Left ventricle myocardium superior (tissue), 1 donor: ENCODE measurements around the gene NUP160. TPM values are rescaled to one million over a fixed set of nuclear protein-coding genes. Genes with fewer than 3 reads are reported as not detected.
"Not testable (repeated sequence)": the region's sequence is repeated elsewhere in the genome, so short reads cannot be mapped to it uniquely, and the experiment has no call there.

Experiments
- ATAC-seq: fragments of 200-7000 bp; cut with Tn5 transposase; one replicate; pipeline ENCODE4 v1.9.1; 2020; ENCODE audit warnings: mild to moderate bottlenecking, moderate library complexity
- DNase-seq: peaks from one replicate; pipeline ENCODE4 v3.0.0-alpha.2; 2020
- intact Hi-C: fragments of 100-400 bp; cut with micrococcal nuclease; formaldehyde crosslinking; loops from one replicate; pipeline ENCODE4 v1.11.0; 2022
- total RNA-seq: library from RNA; stranded (reverse); fragmentation: NEBNext Ultra II Directional; extraction: Animal tissue kit (Norgen Biotek cat#: 25700); gene quantifications from one replicate; pipeline ENCODE4 v1.2.1, GENCODE V29; 2021
- donor health status: DM: no; HTN: yes; CAD: no; lungs with severe emphysema.

Gene NUP160
- total RNA-seq, 1 donor from 2014 or later, result 13.8 TPM

GRCh38 chr11:47819743-47820142 is 28.4 kb downstream of the NUP160 start:
- DNase-seq, result no peak
- ATAC-seq, result no peak
- intact Hi-C loops, result no loop called here

- DNase-seq (no peak), ATAC-seq (peak; percentile 97)
- intact Hi-C loops, result loop anchor here (10.0 kb wide), 1 partner anchor 66 kb away; no protein-coding TSS in a partner anchor
These were observed 47.4 kb downstream of the NUP160 start for GRCh38 chr11:47800759-47801158.

DNA sequence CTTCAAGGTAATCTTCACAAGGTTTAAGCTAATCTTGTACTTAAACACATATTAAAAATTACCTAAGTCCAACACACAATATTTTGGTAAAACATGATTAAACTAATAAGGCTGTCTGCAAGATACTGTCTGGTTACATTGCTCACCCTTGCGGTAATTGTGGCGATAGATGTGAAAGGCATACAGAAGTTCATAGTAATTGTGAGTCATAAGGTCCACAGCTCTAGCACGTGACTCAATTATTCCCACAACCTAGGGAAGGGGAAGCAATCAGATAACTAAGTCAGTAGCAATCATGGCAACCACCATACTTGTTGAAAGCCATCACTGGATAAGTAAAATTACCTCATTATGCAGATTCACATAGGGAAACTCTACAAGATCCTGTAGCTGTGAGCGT is 50.5 kb downstream of the NUP160 start:
- no peak for ATAC-seq
- intact Hi-C loops, result no loop called here
- no peak for DNase-seq

DNA sequence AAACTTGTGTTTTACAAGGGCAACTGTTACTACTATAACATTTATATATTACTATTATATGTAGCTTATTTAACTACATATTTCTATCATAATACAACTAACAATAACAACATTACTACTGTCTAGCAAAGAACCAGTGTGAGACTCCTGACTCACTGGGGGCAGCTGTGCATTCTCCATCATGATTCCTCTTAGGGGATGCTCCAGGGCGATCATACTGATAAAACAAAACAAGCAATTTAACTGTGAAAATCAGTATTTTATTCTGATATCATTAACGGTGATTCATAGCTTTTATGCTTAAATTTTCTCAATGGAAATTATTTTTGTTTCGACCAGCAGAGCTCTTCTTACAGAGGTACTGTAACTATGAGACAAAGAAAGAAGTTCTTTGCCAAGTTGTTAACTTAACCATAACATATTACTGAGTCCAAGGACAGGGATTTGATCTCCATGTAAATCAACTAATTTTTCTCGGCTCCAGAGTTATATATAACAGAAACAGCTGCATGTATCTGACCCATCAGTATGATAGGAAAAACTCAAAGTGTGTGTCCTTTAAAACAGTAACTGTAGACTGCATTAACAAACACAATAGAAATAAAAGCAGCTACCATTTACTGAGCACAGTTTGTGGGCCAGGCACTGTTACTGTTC is 56.2 kb downstream of the NUP160 start:
- DNase-seq (no peak), ATAC-seq (peak; percentile 16)

GRCh38 chr11:47790017-47790416 is 58.1 kb downstream of the NUP160 start:
- DNase-seq, ATAC-seq, intact Hi-C loops: not testable (repeated sequence)

More for the DNA sequence above, 56.2 kb downstream of the NUP160 start:
- intact Hi-C loops, result no loop called here

GRCh38 chr11:47788181-47788580 is 60.0 kb downstream of the NUP160 start:
- intact Hi-C loops, result no loop called here
- ATAC-seq (no peak), DNase-seq (no peak)

DNA sequence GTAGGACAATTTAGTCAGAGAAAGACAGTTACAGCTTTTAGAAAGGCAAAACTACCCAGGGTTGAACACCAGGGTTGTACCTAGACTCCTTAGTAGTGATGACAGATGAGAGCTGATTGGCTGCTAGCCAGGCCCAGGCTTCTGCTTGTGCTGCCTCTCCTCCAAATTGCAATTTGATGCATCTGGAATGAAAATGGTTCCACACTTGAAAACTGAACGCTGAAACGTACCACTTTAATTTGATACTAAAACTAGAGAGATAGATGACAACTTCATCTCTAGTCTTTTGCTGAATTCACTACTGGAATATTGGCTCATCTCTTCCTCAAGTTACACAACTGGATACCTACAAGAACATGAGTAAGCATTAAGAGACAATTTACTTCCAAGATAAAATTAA is 61.8 kb downstream of the NUP160 start:
- intact Hi-C loops, result no loop called here
- DNase-seq, result peak; percentile 89
- ATAC-seq, result peak; percentile 90

DNA sequence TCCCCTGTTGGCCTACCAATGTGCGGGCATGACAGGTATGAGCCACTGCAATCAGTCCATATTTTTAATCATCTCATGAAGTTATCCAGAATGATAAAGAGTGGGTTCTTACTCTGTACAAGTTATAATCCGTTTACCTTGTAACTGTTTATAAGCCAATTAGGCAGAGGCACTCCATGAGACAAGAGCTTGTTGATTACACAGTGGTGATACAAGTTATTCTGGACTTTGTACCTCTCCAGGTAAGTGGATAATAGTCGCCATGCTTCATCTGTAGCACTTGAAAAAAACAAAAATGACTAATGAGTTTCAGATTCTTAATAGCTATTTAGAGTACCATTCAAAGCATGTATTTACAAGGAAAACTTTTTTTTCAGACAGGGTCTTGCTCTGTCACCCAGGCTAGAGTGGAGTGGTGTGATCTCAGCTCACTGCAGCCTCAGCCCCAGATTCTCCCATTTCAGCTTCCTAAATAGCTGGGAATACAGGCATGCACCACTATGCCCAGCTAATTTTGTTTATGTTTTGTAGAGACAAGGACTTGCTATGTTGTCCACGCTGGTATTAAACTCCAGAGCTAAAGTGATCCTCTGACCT is 63.3 kb downstream of the NUP160 start:
- intact Hi-C loops, result no loop called here
- DNase-seq (no peak), ATAC-seq (peak; percentile 31)

GRCh38 chr11:47783087-47783610 is 65.0 kb downstream of the NUP160 start:
- no peak for ATAC-seq
- DNase-seq, result no peak
- intact Hi-C loops, result no loop called here

DNA sequence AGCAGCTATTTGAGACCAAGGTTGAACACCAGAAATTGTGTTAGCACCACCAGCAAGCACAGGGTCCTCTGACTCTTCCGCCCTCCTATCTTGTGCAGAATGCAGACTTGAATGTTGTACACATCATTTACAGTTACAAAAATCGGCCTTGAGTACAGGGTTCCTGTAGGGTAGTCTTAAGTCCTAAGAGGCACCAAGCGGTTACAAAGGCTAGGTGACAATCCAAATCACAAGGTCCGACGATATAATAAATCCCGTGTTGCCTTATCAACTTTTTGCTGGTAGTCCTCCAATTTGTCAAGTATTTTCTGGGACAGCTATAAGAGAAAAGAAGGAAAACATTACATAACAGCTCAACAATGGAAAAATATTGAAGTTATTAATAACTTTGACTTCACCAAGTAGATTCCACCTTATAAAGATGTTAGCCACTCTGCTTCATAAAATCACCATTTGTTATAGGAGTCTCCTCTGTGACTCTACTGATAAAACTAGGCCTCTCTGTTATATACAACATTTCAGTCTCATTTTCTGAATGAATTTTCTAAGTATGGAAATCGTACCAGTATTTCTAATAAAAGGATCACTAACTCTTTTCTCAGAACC is 69.2 kb downstream of the NUP160 start:
- ATAC-seq (peak; percentile 80), DNase-seq (no peak)
- intact Hi-C loops, result no loop called here

DNA sequence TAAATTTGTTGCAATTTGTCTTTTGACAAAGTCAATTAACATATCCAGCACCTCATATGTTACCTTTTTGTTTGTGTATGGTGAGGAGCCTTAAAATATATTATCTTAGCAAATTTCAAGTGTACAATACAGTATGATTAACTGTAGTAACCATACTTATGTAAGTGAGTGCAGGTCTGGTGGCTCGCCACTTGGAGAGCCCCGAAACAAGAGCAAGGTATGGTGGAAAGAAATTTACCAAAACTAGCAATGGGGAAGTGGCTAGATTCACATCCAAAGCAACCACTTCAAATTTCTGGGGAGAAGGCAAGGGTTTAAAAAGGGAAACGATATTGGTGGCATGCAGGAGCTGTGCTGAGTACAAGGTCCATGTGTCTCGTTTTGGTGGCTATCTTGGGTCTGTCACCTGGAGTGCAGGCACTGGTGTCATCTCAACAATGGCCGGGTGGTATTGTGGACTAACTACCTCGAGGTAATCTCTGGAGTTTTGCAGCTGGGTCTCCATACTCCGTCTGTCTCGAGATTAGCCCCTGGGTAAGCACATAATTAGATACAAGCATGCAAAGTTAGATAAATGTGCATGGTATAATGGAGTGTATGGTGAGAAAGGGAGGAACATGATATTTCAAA is 72.8 kb downstream of the NUP160 start:
- DNase-seq (no peak), ATAC-seq (no peak)
- intact Hi-C loops, result no loop called here

DNA sequence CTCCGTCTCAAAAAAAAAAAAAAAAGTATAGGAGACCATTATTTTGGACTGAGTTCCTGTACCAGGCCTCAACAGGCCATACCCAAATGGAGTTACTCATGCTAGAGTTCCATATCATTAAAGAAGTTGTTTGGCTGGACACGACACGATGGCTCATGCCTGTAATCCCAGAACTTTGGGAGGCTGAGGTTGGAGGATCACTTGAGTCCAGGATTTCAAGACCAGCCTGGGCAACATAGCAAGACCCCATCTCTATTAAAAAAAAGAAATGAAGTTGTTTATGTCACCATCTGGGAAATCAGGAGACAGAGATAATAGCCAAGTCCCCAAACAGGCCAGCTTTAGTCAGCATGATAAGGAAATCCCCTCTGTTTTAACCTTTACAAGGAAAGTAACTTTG is 74.3 kb downstream of the NUP160 start:
- DNase-seq (no peak), ATAC-seq (no peak)
- intact Hi-C loops, result no loop called here

GRCh38 chr11:47769556-47769955 is 78.6 kb downstream of the NUP160 start:
- ATAC-seq, DNase-seq, intact Hi-C loops: not testable (repeated sequence)

DNA sequence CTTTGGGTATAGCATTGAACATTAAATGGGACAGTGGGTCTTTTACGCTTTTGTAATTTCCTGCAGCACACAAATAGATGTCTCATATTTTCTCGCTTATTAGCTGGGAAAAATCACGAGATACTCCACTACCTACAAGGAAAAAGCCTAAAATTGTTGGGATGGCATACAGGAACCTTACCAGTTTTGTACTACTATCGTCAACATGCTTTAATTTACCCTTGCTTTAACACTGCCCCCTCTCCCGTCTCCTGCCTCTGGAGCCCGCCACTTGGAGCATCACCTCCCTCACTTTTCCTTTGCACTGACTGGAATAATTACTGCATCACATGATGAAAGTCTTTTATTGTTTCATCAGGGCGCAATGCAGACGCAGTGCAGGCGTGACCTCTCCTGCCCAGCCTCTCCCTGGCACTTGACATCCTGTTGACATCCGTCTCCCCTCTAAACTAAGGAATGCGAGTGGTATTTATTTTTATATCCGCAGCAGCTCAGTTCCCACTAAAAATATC is 80.0 kb downstream of the NUP160 start:
- intact Hi-C loops, result no loop called here
- ATAC-seq, result peak; percentile 67
- DNase-seq, result peak; percentile 80

- intact Hi-C loops, result no loop called here
- peak; percentile 35 for ATAC-seq
- DNase-seq, result peak; percentile 79
These were observed 81.5 kb downstream of the NUP160 start for GRCh38 chr11:47766509-47767227.

DNA sequence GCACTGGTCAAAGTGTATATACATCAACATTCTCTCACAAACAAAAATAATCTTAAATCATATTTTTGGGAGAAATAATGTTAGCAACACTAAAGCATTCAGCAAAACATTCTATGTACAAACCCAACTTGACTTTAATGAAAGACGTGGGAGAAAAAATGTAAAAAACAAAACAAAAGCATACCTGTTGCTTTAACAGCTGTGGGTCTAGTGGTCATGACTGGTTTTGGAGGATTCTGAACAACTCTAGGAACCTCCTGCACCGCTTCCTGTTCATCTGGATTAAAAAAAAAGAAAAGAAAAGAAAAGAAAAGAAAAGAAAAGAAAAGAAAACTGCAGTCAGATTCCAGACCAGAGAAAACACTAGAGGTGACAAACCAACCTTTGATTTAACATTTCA is 83.1 kb downstream of the NUP160 start:
- ATAC-seq (no peak), DNase-seq (no peak)
- intact Hi-C loops, result no loop called here

- ATAC-seq (peak; percentile 49), DNase-seq (peak; percentile 71)
- intact Hi-C loops, result not testable (repeated sequence)
These were observed 88.9 kb downstream of the NUP160 start for GRCh38 chr11:47759291-47759690.

GRCh38 chr11:47756208-47756607 is 91.9 kb downstream of the NUP160 start:
- intact Hi-C loops, result no loop called here
- DNase-seq (no peak), ATAC-seq (no peak)

DNA sequence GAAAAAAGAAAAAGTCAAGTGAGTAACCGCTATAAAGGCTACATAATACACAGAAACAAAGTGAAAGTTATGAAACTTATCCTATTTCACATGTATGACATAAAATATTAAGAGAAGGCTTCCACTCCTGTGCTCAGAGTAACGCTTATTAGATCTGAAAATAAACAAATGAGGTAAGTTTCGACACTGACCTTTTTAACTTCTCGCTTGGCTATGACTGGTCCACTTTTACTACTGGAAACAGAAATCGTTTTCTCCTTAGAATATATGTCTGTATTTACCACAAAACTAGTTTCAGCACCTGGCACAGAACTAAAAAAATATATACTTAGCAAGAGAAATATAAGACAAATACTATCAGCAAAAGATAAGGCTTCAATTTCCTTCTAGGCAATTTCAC is 97.4 kb downstream of the NUP160 start:
- intact Hi-C loops, result no loop called here
- no peak for DNase-seq
- ATAC-seq, result no peak
